GM12875 (cell line): ENCODE data around the gene CCT2.
A peak's percentile ranks its signal among the peaks of the same experiment; 100 is the strongest.

Experiments used
- H3K4me3 ChIP-seq: one replicate; pipeline ENCODE4 v1.5.1; 2011; ENCODE audit warnings: low read depth, low read length, control low read depth
- TF ChIP-seq, protein P1 (sequence below): IDR thresholded peaks from 2 replicates; pipeline ENCODE4 v1.5.1; 2011; ENCODE audit warnings: low read depth, mild to moderate bottlenecking, control low read depth, inconsistent platforms, low read length, moderate library complexity, borderline replicate concordance; ENCODE audit not compliant: insufficient read depth

Gene CCT2

DNA sequence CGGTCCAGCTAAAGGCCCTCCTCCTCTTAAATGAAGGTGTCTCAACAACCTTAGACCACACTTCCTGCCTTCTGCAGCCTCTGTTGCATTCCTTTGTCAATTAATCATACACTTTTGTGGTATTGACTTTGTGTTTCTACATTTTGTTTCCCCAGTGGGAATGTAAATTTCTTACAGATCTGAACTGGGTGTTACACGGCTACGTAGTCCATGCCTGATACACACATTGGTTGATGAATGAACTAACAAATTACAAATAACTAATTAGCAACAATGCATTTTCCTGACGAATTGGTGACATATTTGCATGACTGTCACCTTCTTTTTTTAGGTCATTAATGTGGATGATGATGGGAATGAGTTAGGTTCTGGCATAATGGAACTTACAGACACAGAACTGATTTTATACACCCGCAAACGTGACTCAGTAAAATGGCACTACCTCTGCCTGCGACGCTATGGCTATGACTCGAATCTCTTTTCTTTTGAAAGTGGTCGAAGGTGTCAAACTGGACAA is 15.2 kb upstream of the CCT2 start:
- TF ChIP-seq, protein P1, sequence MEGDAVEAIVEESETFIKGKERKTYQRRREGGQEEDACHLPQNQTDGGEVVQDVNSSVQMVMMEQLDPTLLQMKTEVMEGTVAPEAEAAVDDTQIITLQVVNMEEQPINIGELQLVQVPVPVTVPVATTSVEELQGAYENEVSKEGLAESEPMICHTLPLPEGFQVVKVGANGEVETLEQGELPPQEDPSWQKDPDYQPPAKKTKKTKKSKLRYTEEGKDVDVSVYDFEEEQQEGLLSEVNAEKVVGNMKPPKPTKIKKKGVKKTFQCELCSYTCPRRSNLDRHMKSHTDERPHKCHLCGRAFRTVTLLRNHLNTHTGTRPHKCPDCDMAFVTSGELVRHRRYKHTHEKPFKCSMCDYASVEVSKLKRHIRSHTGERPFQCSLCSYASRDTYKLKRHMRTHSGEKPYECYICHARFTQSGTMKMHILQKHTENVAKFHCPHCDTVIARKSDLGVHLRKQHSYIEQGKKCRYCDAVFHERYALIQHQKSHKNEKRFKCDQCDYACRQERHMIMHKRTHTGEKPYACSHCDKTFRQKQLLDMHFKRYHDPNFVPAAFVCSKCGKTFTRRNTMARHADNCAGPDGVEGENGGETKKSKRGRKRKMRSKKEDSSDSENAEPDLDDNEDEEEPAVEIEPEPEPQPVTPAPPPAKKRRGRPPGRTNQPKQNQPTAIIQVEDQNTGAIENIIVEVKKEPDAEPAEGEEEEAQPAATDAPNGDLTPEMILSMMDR = no peak
- no peak overlapping the region for H3K4me3 ChIP-seq

DNA sequence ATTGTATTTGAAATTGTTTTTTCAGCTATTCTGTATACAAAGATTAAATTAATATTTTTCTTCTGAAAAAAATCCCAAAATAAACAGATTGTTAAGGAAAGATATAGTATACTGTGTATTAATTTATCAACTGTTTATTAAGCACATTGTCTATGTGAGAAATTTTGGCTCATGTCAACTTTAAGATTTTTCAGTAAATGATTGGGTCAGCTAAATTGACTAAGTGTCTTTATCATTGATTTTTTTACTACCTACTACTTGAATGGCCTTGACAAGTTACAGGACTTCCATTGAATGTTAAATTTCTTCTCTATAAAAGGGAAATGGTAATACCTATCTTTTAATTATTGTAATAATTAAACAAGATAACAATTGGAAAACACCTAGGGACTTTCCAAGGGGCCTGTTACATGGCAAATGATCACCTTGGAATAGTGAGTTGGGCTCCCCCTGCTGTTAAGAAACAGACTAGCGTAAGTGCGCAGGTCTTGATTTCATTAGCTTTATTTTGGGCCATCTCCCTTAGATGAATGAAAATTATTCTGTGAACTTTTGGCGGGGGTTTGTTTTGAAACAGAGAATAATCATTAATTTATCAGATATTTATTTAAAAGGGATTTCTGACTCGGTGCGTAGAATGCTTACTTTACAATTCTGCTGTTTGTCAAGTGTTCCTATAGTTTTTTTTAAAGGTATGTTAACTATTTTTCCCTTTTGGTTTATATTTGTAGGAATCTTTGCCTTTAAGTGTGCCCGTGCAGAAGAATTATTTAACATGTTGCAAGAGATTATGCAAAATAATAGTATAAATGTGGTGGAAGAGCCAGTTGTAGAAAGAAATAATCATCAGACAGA is 14.5 kb upstream of the CCT2 start:
- H3K4me3 ChIP-seq = no peak overlapping the region
- TF ChIP-seq, protein P1 = peak; percentile 67; the same call in 1 of the 2 replicates

DNA sequence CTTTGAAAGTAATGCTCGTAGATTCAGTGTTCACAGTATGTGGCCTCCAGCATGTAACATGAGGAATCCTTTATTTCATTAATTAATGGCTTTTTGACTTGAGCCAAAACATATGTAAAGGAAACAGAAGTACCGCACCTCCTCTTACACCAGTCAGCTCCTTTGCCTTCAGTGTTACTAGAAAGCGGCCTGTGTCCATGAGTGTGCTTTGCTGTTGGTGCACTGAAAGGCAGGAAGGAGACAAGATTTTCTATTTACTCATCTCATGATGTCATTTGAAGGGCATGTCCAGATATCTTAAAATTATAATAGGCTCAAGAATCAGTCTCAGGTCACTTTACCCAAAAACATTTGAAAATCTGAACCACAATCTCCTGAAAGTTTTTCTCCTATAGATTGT is 9.9 kb upstream of the CCT2 start:
- H3K4me3 ChIP-seq = no peak overlapping the region
- TF ChIP-seq, protein P1 = no peak

DNA sequence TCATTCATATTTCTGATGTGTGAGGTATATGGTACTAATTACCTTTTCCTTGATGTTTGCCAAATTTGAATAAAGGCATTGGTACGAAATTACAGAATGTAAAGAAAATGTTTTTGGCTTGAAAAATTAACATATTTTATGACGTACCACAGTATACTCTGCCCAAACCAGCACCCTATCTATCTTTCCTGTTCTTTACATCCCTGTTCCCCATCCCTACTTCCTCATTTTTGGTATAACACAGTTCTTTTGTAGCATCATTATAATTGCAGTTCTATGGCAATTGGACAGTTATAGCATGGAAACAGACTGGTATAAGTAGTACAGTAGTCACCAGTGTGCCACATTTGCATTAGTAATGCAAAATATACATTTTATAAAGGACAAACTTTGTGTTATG is 7.0 kb upstream of the CCT2 start:
- TF ChIP-seq, protein P1 = no peak
- H3K4me3 ChIP-seq = no peak overlapping the region

DNA sequence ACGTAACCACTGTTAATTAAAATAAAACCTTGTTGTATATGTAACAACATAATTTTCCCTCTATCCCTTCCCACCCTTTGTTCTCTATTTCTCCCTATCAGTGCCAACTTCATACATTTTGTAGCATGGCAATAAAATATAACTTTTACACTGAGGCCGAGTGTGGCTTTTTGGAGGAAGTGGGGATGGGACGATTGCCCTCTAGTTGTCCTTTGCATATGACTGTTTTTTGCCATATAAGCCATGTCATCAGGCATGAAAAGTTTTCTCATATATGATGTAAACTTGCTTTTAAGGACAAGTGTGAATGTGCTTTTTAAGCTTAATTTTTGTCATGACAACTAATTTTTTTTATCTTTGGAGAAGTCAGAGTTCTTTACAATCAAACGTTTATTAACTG is 6.2 kb upstream of the CCT2 start:
- no peak overlapping the region for H3K4me3 ChIP-seq
- TF ChIP-seq, protein P1 = no peak

DNA sequence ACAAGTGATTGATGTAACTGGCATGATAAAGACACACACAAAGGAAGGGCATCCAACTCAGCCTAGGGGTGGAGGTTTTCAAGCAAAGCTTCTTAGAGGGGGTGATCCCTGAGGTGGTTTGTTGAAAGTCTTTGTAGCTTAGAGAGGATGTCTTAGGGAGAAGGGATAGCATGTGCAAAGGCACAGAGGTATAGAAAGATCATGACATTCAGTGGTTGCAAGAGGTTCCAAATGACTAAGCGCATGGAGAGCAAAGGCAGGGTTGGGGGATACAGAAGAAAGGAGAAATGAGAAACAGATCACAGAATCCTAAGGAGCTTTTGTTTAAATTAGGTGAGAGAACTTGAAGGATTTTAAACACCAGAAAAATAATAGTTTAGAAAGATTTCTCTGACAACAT is 5.2 kb upstream of the CCT2 start:
- no peak overlapping the region for H3K4me3 ChIP-seq
- TF ChIP-seq, protein P1 = no peak

DNA sequence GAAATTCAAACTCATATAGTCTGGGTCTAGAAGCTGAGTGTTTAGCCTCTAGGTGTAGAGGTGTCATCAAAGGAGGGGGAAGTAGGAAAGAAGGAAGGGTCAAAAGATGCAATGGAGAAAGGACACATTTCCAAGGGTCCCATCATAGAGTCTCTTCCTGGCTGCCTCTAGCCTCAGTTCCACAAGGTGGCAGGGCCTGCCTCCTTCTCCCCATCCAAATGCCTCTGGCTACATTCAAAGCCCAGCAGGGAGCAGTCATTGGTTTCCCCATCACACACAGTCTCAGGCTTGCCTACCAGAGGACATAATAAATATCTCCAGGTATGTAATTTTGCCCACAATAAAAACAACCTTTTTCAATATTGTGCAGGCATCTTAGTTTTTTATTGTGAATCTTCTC is 2.1 kb upstream of the CCT2 start:
- TF ChIP-seq, protein P1 = no peak
- no peak overlapping the region for H3K4me3 ChIP-seq
